GM23338 (cell line): Measurements from ENCODE around the gene ACD.

Experiments used
- CTCF ChIP-seq, 2 experiments: fragments of 200-600 bp in 1 of 2; sonication (generic) in 1 of 2; conservative IDR thresholded peaks; 2 replicates each; pipeline versions ENCODE4 v1.5.1 to v1.6.1; 2016 to 2017; ENCODE audit warnings: antibody characterized with exemption in 2 of 2, low read depth in 2 of 2, mild to moderate bottlenecking in 2 of 2, moderate library complexity in 1 of 2
- ETS1 ChIP-seq: IDR thresholded peaks from 2 replicates; pipeline ENCODE4 v1.6.1; 2016; ENCODE audit warnings: antibody characterized with exemption
- POLR2AphosphoS5 ChIP-seq: IDR thresholded peaks from 2 replicates; pipeline ENCODE4 v1.6.1; 2016; ENCODE audit warnings: antibody characterized with exemption, low read depth
- REST ChIP-seq: IDR thresholded peaks from one replicate; pipeline ENCODE4 v1.6.1; 2018; ENCODE audit warnings: antibody characterized with exemption; ENCODE audit not compliant: unreplicated experiment

GRCh38 chr16:67613808-67614207 lies 46.3 kb downstream of the ACD start:
- TF ChIP-seq CTCF (conservative IDR thresholded peaks at IDR 0.05; ENCODE audit: low read depth in 2 of 2) (peak; percentile 72 to 75), POLR2AphosphoS5 (no peak), REST (no peak), ETS1 (no peak)
